NCI-H2196 treated with DMSO at 0.1 percent for 48 hours (cell line): ENCODE measurements around the gene LRIG1.

Experiments used
- DNase-seq: peaks from one replicate; lab custom pipeline; 2025; ENCODE audit not compliant: unreplicated experiment; lab: John Stamatoyannopoulos, UW

Gene LRIG1

DNA sequence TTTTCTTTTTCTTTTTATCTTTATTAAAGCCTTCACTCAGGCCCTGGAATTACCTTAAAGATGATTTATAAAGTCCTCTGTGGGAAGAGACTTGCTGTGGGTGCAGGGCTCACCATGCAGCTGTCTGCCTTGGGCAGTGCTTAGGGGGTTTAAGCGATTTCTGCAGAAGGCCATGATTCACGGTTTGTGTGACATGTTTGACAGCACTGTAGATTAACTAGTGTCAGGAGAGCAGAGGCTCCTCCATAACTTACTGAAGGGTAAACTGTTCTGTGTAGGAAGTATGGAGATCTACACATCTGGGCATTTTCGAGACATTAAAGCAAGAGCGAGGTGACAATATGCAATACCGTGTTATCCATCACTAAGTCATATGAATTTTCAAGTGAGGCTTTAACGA, 137.7 kb downstream of the LRIG1 start:
- DNase-seq: no peak

DNA sequence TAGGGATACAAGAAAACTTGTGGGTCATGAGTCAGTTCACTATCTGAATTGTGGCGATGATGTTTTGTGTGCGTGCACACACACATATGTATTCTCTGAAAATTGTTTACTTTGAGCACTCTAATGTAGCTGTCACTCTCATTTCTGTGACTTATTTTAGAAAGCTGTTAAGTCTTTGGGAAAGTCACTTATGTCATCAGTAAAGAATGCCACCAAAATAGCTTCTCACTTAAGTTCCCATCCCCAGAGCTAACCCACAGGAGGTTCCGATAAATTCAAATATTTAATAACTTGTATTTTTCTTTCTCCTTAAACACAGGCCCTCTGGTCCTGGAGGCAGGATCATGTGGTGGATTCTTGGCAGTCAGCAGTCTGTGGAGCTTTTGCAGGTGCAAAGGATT, 138.3 kb downstream of the LRIG1 start:
- no peak for DNase-seq

DNA sequence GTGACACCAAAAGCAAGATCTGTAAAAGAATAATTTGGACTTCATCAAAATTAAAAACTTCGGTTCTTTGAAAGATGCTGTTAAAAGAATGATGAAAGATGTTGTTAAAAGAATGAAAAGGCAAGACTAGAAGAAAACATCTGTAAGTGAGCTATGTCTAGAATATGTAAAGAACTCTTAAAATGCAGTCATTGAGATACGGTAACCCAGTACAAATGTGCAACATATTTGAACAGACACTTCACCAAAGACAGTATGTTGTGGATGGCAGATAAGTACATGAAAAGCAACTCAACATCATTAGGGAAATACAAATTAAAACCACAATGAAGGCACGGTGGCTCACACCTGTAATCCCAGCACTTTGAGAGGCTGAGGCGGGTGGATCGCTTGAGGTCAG, 139.5 kb downstream of the LRIG1 start:
- DNase-seq: no peak

DNA sequence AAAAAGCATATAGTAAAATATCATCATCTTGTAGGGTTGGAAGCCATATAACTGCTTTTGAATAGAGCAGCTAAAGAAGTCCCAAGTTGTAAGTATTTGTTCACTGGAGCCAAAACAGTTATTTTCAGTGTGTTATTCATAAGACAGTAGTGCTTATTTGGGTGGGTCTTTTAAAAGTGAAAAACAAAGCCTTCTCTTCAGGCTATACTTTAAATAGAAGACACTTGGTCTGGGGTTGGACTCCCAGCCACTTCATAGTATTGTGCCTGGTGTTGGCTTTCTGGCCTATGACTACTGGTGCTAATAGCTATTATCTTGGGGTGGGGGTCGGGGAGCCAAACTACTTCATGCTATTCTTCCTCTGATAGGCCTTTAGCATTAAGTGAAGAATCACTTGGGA, 144.8 kb downstream of the LRIG1 start:
- DNase-seq: no peak

- DNase-seq: no peak
Measured at GRCh38 chr3:66355394-66355793, 145.4 kb downstream of the LRIG1 start.

DNA sequence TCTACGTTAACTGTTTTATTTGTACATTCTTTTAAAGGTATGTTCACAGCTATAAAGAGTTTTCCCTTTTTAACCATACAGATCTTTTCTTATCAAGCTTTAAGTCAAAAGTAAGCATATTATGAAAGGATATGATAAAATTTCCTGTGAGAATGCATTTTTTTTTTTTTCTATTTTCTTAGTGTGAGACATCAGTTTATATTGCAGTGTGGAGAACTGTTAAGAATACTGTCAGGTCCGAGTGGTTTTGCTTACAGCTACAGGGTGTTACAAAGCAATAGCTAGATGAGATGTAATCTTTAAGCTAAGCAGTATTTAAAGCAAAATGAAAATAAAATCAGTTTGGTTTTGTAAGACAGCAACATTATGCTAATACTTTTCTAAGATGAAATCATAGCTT, 146.8 kb downstream of the LRIG1 start:
- no peak for DNase-seq

DNA sequence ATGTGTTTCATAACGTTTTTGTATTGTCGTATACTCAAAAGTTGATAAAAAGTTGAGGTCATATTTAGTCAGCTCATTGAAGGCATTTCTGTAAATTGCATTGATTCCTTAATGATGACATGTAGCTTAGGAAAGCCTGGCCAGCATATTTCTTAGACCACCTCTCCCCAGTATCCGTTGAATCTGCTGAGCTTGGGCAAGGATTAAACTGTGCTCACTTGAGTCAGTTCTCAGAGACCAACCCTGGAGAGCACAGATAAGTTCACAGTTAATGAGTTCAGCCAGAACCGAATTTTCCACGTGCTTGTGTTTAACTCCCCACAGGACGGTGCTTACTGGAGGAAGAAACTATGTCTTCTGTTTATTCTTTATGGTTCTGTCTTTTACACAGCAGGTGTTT, 147.3 kb downstream of the LRIG1 start:
- no peak for DNase-seq

DNA sequence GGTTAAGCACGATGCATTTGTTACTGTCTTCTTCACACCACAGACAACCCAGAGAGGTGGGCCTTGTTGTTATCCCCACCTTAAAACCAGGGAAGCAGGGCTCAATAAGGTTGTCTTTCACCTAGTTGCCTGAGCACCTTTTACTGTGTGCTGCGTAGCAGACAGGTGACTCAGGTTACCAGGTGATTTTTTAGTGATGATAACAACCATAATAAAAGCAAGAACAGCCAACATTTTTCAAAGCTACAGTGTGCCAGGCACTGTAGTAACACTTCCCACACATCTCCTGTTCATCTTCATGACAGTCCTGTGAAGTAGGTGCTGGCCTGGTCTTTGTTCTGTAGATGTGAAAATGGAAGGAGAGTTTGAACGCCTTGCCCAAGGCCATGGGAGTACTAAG, 147.8 kb downstream of the LRIG1 start:
- DNase-seq: no peak

GRCh38 chr3:66350601-66351000, 150.2 kb downstream of the LRIG1 start:
- DNase-seq: no peak

DNA sequence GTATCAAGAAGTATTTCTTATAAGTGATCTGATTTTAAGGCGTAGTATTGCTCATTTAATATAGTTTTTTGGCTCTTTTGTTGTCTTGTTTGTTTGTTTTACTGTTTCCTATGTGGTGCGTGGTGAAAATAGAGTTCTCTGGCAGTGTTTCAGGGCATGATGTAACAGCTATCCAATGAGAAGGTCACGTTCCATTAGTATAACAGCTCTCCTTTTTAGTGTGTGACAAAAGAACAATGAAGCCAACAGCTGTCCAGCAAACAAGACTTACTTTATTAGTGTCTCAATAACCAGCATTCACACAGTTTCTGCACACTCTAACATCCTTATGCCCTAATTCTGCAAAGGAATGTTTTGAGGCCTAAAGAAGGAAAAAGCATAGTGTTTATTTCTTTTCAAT, 152.1 kb downstream of the LRIG1 start:
- DNase-seq: no peak

DNA sequence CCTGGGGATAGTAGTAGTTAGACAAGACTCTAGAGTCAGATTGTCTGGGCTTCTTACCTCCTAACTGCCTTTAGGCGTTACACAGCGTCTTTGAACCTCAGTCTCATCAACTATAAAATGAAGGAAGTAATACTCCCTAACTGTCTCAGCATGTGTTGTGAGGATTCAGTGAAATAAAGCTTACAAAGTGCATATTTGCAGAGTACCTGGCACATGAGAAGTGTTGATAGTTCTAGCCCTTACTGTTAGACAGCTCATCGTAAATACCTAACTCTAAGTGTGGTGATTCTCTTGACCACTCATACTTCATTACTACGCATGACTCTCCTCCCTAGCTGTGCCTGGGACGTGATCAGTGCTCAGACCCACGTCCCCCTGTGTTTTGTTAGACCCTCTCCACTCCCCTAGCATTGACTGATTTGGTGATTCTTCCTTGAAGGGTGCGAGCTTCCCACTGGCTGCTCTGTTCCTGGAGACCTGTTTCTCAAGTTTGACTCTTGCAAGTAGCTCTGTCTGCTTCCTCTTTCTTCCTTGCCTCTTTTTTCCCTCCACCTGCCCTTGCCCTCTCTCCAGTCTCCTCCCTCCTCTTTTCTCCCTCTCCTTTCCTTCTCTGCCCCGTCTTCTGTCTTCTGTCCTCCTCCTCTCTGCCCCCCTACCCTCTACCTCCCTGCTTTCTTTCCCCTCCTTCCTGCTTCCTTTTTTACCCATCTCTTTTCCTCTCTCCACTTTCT, 155.8 kb downstream of the LRIG1 start:
- no peak for DNase-seq

DNA sequence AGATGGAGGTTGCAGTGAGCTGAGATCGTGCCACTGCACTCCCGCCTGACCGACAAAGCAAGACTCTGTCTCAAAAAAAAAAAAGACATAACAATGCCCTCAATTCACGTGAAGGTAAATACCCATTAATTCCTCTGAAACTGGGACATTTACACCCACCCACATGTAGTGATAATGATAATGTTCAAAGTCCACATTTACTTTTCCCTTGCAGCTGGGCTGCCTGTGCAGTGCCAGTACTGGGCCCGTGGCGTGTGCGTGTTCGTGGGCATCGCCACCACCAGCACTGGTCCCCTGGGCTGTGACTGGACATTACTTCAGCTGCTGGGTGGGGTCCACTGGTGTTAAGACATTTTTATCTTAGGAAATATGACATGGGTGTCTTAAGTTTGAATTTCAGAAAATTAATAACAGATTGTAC, 156.4 kb downstream of the LRIG1 start:
- no peak for DNase-seq

GRCh38 chr3:66342717-66343356, 158.0 kb downstream of the LRIG1 start:
- no peak for DNase-seq

GRCh38 chr3:66338927-66339326, 161.9 kb downstream of the LRIG1 start:
- DNase-seq: no peak

DNA sequence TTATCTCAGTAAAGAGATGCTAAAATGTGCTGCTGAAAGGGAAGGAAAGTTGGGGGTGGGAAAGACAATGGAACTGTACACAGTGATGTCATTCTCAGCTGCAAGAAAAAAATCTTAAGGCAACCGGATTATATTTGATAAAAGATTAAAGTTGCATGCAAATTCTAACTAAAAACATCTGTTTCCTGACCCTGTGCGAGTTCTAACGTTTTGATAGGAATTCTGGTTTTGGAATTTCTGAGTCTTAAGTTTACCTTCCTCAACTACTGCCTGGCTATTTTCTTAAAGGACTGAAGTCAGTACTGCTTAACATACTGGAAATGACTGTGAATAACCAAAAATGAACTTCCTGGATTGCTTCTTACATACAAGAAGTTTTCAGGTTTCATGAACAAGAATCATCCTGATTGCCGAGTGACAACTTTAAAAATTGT, 164.5 kb downstream of the LRIG1 start:
- no peak for DNase-seq

DNA sequence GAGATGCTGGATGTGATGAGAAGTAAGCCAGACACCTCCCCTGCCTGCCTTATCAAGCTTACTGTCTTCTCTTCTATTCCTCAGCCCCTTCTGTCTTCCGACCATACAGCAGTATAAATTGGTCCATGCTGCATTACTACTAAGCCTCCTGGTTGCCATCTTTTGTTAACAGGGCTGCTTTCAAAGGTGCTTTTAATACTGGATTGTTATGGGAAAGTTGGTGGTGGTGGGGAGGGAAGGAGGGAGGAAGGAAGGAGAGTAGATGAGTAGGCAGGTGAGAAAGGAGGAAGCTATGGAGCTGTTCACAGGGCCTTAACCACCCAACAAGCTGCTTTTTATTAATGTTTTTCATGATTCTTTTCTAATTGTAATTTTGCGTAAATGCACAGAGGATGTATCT, 165.2 kb downstream of the LRIG1 start:
- no peak for DNase-seq
